Measurements from ENCODE around the gene ICAM2.
"Not testable (repeated sequence)": the region's sequence is repeated elsewhere in the genome, so short reads cannot be mapped to it uniquely, and the experiment has no call there.

The ICAM2 gene

DNA sequence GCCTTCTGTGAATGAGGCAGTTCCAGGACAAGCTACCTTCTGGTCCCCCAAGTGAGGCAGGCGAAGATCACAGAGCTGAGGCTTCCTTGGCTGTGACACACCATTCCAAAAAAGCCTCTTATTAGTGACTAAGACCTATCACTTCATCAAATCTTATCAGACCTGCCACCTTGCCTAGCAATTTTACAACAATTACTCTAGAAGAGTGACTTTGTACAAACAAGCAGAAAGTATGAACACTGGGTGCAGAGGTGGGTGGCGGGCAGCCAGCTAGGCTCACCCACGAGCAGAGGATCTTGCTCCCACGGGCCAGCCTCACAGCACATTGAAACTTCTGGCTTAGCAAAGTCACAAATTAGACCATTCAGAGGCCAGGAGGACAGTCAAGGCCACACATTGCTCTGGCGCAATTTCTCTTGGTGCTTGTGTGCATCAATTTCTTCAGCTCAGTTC is 2.2 kb upstream of the ICAM2 start:
- Histone ChIP-seq H3K4me1 (ENCODE audit: control insufficient read depth, insufficient read depth, low read length) (peaks cover 3% of the 10 kb centered on the region), H3K36me3 (ENCODE audit: control insufficient read depth, insufficient read depth, low read length) (no peaks in the 10 kb centered on the region), H3K9me3 (ENCODE audit: control insufficient read depth, insufficient read depth, low read length) (no peaks in the 10 kb centered on the region), H3K27me3 (ENCODE audit: control insufficient read depth, insufficient read depth, low read length) (peaks cover 12% of the 10 kb centered on the region), H3K4me3 (ENCODE audit: low read depth, low read length) (no peak overlapping the region), H3K9ac (ENCODE audit: low read depth, low read length) (no peak overlapping the region)

DNA sequence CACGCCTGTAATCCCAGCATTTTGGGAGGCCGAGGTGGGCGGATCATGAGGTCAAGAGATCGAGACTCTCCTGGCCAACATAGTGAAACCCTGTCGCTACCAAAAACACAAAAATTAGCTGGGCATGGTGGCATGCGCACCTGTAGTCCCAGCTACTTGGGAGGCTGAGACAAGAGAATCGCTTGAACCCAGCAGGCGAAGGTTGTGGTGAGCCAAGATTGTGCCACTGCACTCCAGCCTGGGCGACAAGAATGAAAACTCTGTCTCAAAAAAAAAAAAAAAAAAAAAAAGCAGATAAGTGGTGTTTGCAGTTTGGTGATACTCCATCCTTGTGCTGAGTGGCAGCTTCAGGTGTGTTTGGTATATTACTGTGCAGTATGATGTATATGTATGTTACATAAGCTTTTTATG is 877 bp downstream of the ICAM2 start:
- not testable (repeated sequence) for H3K4me1 ChIP-seq (ENCODE audit: control insufficient read depth, insufficient read depth, low read length); H3K9me3 ChIP-seq (ENCODE audit: control insufficient read depth, insufficient read depth, low read length); H3K27me3 ChIP-seq (ENCODE audit: control insufficient read depth, insufficient read depth, low read length); H3K4me3 ChIP-seq (ENCODE audit: low read depth, low read length); H3K9ac ChIP-seq (ENCODE audit: low read depth, low read length); H3K36me3 ChIP-seq (ENCODE audit: control insufficient read depth, insufficient read depth, low read length)

DNA sequence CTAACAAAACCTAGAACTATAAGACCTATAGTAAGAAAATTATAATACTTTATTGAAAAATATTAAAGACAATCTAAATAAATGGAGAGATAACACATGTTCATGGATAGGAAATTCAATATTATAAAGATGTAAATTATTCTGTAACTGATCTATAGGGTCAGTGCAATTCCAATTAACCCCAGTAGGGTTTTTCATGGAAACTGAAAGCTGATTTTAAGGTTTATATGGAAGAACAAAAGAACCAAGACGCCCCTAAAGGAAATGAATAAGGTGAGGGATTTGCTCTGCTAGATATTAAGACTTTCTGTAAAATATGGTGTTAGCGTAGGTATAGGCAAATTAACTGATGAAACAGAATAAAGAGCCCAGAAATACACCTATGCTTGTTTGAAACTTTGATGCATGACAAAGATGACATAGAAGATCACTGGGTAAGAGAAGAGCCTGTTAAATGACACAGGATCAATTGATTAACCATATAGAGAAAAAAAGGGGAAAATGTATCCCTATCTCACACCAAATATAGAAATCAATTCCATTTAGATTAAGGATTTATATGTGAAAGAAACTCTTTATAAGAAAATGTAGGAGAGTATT is 3.0 kb downstream of the ICAM2 start:
- no peak overlapping the region for H3K9ac ChIP-seq (ENCODE audit: low read depth, low read length)
- H3K9me3 ChIP-seq (ENCODE audit: control insufficient read depth, insufficient read depth, low read length) = no peaks in the 10 kb centered on the region
- no peak overlapping the region for H3K4me3 ChIP-seq (ENCODE audit: low read depth, low read length)
- H3K27me3 ChIP-seq (ENCODE audit: control insufficient read depth, insufficient read depth, low read length) = peaks cover 6% of the 10 kb centered on the region
- no peaks in the 10 kb centered on the region for H3K36me3 ChIP-seq (ENCODE audit: control insufficient read depth, insufficient read depth, low read length)
- H3K4me1 ChIP-seq (ENCODE audit: control insufficient read depth, insufficient read depth, low read length) = peaks cover 3% of the 10 kb centered on the region

DNA sequence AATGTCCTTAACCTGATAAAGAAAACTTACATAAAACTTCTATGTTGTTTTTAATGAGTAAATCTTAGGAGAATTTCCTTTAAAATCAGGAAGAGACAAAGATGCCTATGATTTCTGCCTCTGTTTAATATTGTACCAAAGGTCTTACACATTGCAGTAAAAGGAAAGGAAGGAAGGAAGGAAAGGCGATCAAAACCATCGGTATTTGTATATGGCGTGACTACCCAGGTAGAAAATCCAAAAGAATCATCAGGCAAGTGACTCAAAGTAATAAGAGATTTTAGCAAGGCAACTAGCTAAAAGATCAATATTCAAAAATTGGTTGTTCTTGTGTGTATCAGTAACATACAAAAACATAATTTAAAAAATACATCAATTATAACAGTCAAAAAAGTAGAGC is 3.5 kb downstream of the ICAM2 start:
- Histone ChIP-seq H3K4me1 (ENCODE audit: control insufficient read depth, insufficient read depth, low read length) (peaks cover 3% of the 10 kb centered on the region), H3K9me3 (ENCODE audit: control insufficient read depth, insufficient read depth, low read length) (no peaks in the 10 kb centered on the region), H3K9ac (ENCODE audit: low read depth, low read length) (no peak overlapping the region), H3K27me3 (ENCODE audit: control insufficient read depth, insufficient read depth, low read length) (peaks cover 6% of the 10 kb centered on the region), H3K4me3 (ENCODE audit: low read depth, low read length) (no peak overlapping the region), H3K36me3 (ENCODE audit: control insufficient read depth, insufficient read depth, low read length) (no peaks in the 10 kb centered on the region)

GRCh38 chr17:64016231-64016784 is 4.1 kb downstream of the ICAM2 start:
- H3K36me3 ChIP-seq (ENCODE audit: control insufficient read depth, insufficient read depth, low read length) = no peaks in the 10 kb centered on the region
- H3K9ac ChIP-seq (ENCODE audit: low read depth, low read length) = no peak overlapping the region
- no peak overlapping the region for H3K4me3 ChIP-seq (ENCODE audit: low read depth, low read length)
- peaks cover 6% of the 10 kb centered on the region for H3K27me3 ChIP-seq (ENCODE audit: control insufficient read depth, insufficient read depth, low read length)
- H3K9me3 ChIP-seq (ENCODE audit: control insufficient read depth, insufficient read depth, low read length) = no peaks in the 10 kb centered on the region
- H3K4me1 ChIP-seq (ENCODE audit: control insufficient read depth, insufficient read depth, low read length) = peaks cover 3% of the 10 kb centered on the region

GRCh38 chr17:64015447-64015846 is 5.0 kb downstream of the ICAM2 start:
- Histone ChIP-seq H3K4me1 (ENCODE audit: control insufficient read depth, insufficient read depth, low read length) (peaks cover 3% of the 10 kb centered on the region), H3K9ac (ENCODE audit: low read depth, low read length) (no peak overlapping the region), H3K36me3 (ENCODE audit: control insufficient read depth, insufficient read depth, low read length) (no peaks in the 10 kb centered on the region), H3K9me3 (ENCODE audit: control insufficient read depth, insufficient read depth, low read length) (no peaks in the 10 kb centered on the region), H3K27me3 (ENCODE audit: control insufficient read depth, insufficient read depth, low read length) (peaks cover 6% of the 10 kb centered on the region), H3K4me3 (ENCODE audit: low read depth, low read length) (no peak overlapping the region)

- Histone ChIP-seq H3K9me3 (ENCODE audit: control insufficient read depth, insufficient read depth, low read length) (no peaks in the 10 kb centered on the region), H3K4me3 (ENCODE audit: low read depth, low read length) (no peak overlapping the region), H3K9ac (ENCODE audit: low read depth, low read length) (no peak overlapping the region), H3K36me3 (ENCODE audit: control insufficient read depth, insufficient read depth, low read length) (no peaks in the 10 kb centered on the region), H3K4me1 (ENCODE audit: control insufficient read depth, insufficient read depth, low read length) (peaks cover 4% of the 10 kb centered on the region), H3K27me3 (ENCODE audit: control insufficient read depth, insufficient read depth, low read length) (no peaks in the 10 kb centered on the region)
These were observed 10.6 kb downstream of the ICAM2 start for GRCh38 chr17:64009571-64010402.

DNA sequence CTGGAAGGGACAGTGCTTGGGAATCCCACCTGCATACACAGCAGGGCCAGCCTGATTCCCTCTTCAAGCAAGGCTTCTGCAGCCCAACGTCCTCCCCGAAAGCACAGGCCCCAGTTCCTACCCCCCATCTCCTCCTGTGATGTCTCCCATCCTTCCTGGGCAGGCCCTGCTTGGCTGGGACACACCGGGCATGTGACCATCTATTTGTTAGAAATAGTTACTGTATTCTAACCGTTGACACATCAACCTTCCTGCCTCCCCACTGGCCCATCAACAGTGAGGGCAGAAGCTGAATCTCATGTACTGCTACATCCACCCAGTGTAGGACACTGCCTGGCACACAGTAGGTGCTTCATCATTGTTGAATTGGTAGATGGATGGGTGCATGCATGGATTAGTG is 11.6 kb downstream of the ICAM2 start:
- Histone ChIP-seq H3K4me1 (ENCODE audit: control insufficient read depth, insufficient read depth, low read length) (peaks cover 4% of the 10 kb centered on the region), H3K4me3 (ENCODE audit: low read depth, low read length) (no peak overlapping the region), H3K9me3 (ENCODE audit: control insufficient read depth, insufficient read depth, low read length) (no peaks in the 10 kb centered on the region), H3K9ac (ENCODE audit: low read depth, low read length) (no peak overlapping the region), H3K27me3 (ENCODE audit: control insufficient read depth, insufficient read depth, low read length) (no peaks in the 10 kb centered on the region), H3K36me3 (ENCODE audit: control insufficient read depth, insufficient read depth, low read length) (no peaks in the 10 kb centered on the region)

DNA sequence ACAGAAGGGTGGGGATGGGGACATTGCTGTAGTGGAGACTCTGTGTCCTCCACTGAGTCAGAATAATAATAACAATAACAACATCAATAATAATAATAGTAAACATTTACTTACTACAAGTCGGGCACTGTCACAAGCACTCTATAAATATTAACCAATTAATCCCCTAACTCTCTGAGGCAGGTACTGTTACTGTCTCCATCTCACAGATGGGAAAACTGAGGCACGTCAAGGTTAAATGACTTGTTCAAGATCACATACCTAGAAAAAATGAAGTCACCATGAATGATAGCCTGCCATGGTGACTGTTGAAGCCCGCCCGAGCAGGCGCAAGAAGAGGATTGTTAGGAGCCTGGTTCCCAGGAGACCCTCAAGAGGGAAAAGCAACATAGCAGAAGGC is 12.1 kb downstream of the ICAM2 start:
- H3K9me3 ChIP-seq (ENCODE audit: control insufficient read depth, insufficient read depth, low read length) = no peaks in the 10 kb centered on the region
- H3K4me3 ChIP-seq (ENCODE audit: low read depth, low read length) = no peak overlapping the region
- no peaks in the 10 kb centered on the region for H3K36me3 ChIP-seq (ENCODE audit: control insufficient read depth, insufficient read depth, low read length)
- no peak overlapping the region for H3K9ac ChIP-seq (ENCODE audit: low read depth, low read length)
- peaks cover 4% of the 10 kb centered on the region for H3K4me1 ChIP-seq (ENCODE audit: control insufficient read depth, insufficient read depth, low read length)
- no peaks in the 10 kb centered on the region for H3K27me3 ChIP-seq (ENCODE audit: control insufficient read depth, insufficient read depth, low read length)

DNA sequence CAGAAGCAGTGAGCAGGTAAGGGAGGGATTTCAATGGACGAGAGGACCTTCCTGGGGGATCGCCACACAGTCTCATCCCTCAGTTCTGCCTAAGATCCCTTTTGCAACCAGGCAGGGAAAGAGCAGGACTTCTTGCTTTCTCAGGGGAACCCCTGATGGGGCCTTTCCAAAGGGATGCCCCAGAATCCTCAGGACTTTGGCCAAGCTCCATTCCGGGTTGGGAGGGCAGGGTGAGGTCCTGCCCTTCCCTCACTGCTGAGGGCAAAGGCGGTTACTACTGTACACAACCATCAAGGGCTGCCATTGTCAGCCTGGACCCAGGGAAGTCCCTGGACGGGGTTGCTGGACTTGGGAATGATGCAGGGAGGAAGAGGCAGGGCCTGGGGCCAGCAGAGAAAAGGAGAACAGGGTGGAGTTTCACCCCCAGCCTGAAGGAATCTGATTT is 12.6 kb downstream of the ICAM2 start:
- H3K27me3 ChIP-seq (ENCODE audit: control insufficient read depth, insufficient read depth, low read length) = no peaks in the 10 kb centered on the region
- no peak overlapping the region for H3K4me3 ChIP-seq (ENCODE audit: low read depth, low read length)
- H3K9ac ChIP-seq (ENCODE audit: low read depth, low read length) = no peak overlapping the region
- peaks cover 4% of the 10 kb centered on the region for H3K4me1 ChIP-seq (ENCODE audit: control insufficient read depth, insufficient read depth, low read length)
- H3K36me3 ChIP-seq (ENCODE audit: control insufficient read depth, insufficient read depth, low read length) = no peaks in the 10 kb centered on the region
- no peaks in the 10 kb centered on the region for H3K9me3 ChIP-seq (ENCODE audit: control insufficient read depth, insufficient read depth, low read length)

GRCh38 chr17:64007089-64007837 is 13.2 kb downstream of the ICAM2 start:
- H3K36me3 ChIP-seq (ENCODE audit: control insufficient read depth, insufficient read depth, low read length); H3K27me3 ChIP-seq (ENCODE audit: control insufficient read depth, insufficient read depth, low read length); H3K9me3 ChIP-seq (ENCODE audit: control insufficient read depth, insufficient read depth, low read length); H3K4me1 ChIP-seq (ENCODE audit: control insufficient read depth, insufficient read depth, low read length); H3K4me3 ChIP-seq (ENCODE audit: low read depth, low read length); H3K9ac ChIP-seq (ENCODE audit: low read depth, low read length): not testable (repeated sequence)
